ENCODE results near the gene ATRIP.

ATRIP gene

GRCh38 chr3:48504051-48504946 is 57.8 kb downstream of the ATRIP start, which contains the start of gene SHISA5:
Gene SHISA5 (minus strand): TSS chr3:48504174. CDS start chr3:48504094, 80 bp downstream.
- DNase-seq (ENCODE audit: low read depth in 2 of 2), result peak in 1 of 2 donors; percentile 26

GRCh38 chr3:48505146-48505545 is 58.6 kb downstream of the ATRIP start:
- DNase-seq (ENCODE audit: low read depth in 2 of 2), result no peak

- no peak for DNase-seq (ENCODE audit: low read depth in 2 of 2)
Observed at GRCh38 chr3:48505968-48506504, 59.5 kb downstream of the ATRIP start.

- peak; percentile 32 to 55 for DNase-seq (ENCODE audit: low read depth in 2 of 2)
Observed at GRCh38 chr3:48507256-48508061, 60.9 kb downstream of the ATRIP start.

GRCh38 chr3:48511551-48511950 is 65.0 kb downstream of the ATRIP start:
- no peak for DNase-seq (ENCODE audit: low read depth in 2 of 2)

GRCh38 chr3:48514431-48515227 is 68.1 kb downstream of the ATRIP start:
- DNase-seq (ENCODE audit: low read depth in 2 of 2), result no peak
